GM12878 (cell line): ENCODE data around the gene AK4. TPM values are rescaled to one million over a fixed set of nuclear protein-coding genes. Genes with fewer than 3 reads are reported as not detected.

Source experiments
- ATAC-seq: fragments of 200-7000 bp; cut with Tn5 transposase; 3 replicates; pipeline ENCODE4 v1.9.1; 2020; ENCODE audit warnings: mild to moderate bottlenecking, moderate library complexity
- BruUV-seq: library from RNA; stranded (reverse); fragments of 400-500 nt; replicated peaks from 2 replicates; lab custom pipeline; 2021; lab: Mats Ljungman, UMichigan
- CTCF ChIA-PET: fragments of 300-600 bp; sonication (Branson Sonifier 250); formaldehyde crosslinking; extraction: SDS; loops from one replicate; lab custom pipeline; 2021; ENCODE audit warnings: inconsistent platforms; lab: Yijun Ruan, JAX
- POLR2A ChIA-PET: fragments of 350-600 bp; formaldehyde crosslinking; extraction: SDS; loops from one replicate; lab custom pipeline; 2021; ENCODE audit warnings: inconsistent platforms; lab: Charles Lee
- RAD21 ChIA-PET: fragments of 300-600 bp; sonication (Branson Sonifier 250); formaldehyde crosslinking; loops from one replicate; lab custom pipeline; 2023; ENCODE audit warnings: antibody characterized with exemption; ENCODE audit not compliant: unreplicated experiment; lab: Charles Lee
- SMC1A ChIA-PET: fragments of 300-600 bp; sonication (Branson Sonifier 250); formaldehyde crosslinking; loops from one replicate; lab custom pipeline; 2023; ENCODE audit not compliant: unreplicated experiment, uncharacterized antibody; lab: Charles Lee
- DNase-seq: peaks from one replicate; pipeline ENCODE4 v3.0.0-alpha.2; 2011; ENCODE audit warnings: low read depth, low spot score
- FAIRE-seq: peaks from 3 replicates; lab custom pipeline; 2011; peaks lifted over from hg19 to GRCh38; lab: Jason Lieb, UNC
- H2AFZ ChIP-seq: 2 replicates; pipeline ENCODE4 v1.6.0; 2011; ENCODE audit warnings: low read depth, low read length, control low read depth; ENCODE audit not compliant: control insufficient read depth
- H3K27ac ChIP-seq: 2 replicates; pipeline ENCODE4 v1.5.1; 2011; ENCODE audit warnings: control low read depth; ENCODE audit not compliant: control insufficient read depth, insufficient read depth
- H3K27me3 ChIP-seq, 2 experiments: replicated peaks in 1 of 2; 2 replicates each; pipeline versions ENCODE4 v1.6.0 to v1.6.1; 2011; ENCODE audit warnings: low read length in 1 of 2; ENCODE audit not compliant: control insufficient read depth in 2 of 2, insufficient read depth in 2 of 2
- H3K36me3 ChIP-seq, 2 experiments: 2 replicates each; pipeline ENCODE4 v1.5.1; 2011; ENCODE audit warnings: low read length in 1 of 2; ENCODE audit not compliant: control insufficient read depth in 2 of 2, insufficient read depth in 2 of 2
- H3K4me1 ChIP-seq: 2 replicates; pipeline ENCODE4 v1.6.1; 2011; ENCODE audit warnings: mild to moderate bottlenecking, low read length, moderate library complexity, mixed read lengths; ENCODE audit not compliant: control insufficient read depth, insufficient read depth
- H3K4me2 ChIP-seq: 2 replicates; pipeline ENCODE4 v1.6.0; 2011; ENCODE audit warnings: control low read depth; ENCODE audit not compliant: control insufficient read depth, insufficient read depth
- H3K4me3 ChIP-seq: fragments of 200-600 bp; sonication (generic); 2 replicates; pipeline ENCODE4 v1.5.1; 2016
- H3K79me2 ChIP-seq: 2 replicates; pipeline ENCODE4 v1.6.0; 2011; ENCODE audit warnings: low read length; ENCODE audit not compliant: control insufficient read depth, insufficient read depth
- H3K9ac ChIP-seq: 2 replicates; pipeline ENCODE4 v1.8.0; 2011; ENCODE audit warnings: low read length, control low read depth, mixed read lengths; ENCODE audit not compliant: control insufficient read depth, insufficient read depth
- H3K9me3 ChIP-seq: replicated peaks from 3 replicates; pipeline ENCODE4 v1.5.1; 2011; ENCODE audit warnings: mild to moderate bottlenecking, low read length; ENCODE audit not compliant: control insufficient read depth, insufficient read depth
- H4K20me1 ChIP-seq: 2 replicates; pipeline ENCODE4 v1.6.0; 2011; ENCODE audit not compliant: control insufficient read depth, insufficient read depth
- ASH2L ChIP-seq: fragments of 300-600, 200-600 bp; sonication (generic); IDR thresholded peaks from 2 replicates; pipeline ENCODE4 v1.6.1; 2017; ENCODE audit warnings: low read depth, mild to moderate bottlenecking, borderline replicate concordance
- CTCF ChIP-seq, 3 experiments: IDR thresholded peaks in 2 of 3; conservative IDR thresholded peaks in 1 of 3; 2 replicates each; pipeline ENCODE4 v1.5.1; 2011; ENCODE audit warnings: low read depth in 3 of 3, low read length in 3 of 3, mild to moderate bottlenecking in 3 of 3, control low read depth in 2 of 3, moderate library complexity in 2 of 3, inconsistent platforms in 1 of 3, mixed read lengths in 1 of 3; ENCODE audit not compliant: control insufficient read depth in 2 of 3, insufficient read depth in 1 of 3; ENCODE audit errors: extremely low read depth in 1 of 3
- FOS ChIP-seq: IDR thresholded peaks from 3 replicates; pipeline ENCODE4 v1.6.1; 2011; ENCODE audit warnings: borderline replicate concordance; ENCODE audit not compliant: insufficient read length; ENCODE audit errors: extremely low read depth
- HDAC6 ChIP-seq: fragments of 200-600 bp; sonication (generic); IDR thresholded peaks from one replicate; pipeline ENCODE4 v1.8.0; 2017; ENCODE audit warnings: antibody characterized with exemption; ENCODE audit not compliant: unreplicated experiment
- IKZF2 ChIP-seq, 2 experiments: fragments of 450-650 bp; IDR thresholded peaks; 2 replicates each; pipeline ENCODE4 v1.6.1; 2017; ENCODE audit warnings: mild to moderate bottlenecking in 2 of 2, moderate library complexity in 2 of 2
- MYB ChIP-seq: fragments of 150-350 bp; IDR thresholded peaks from 2 replicates; pipeline ENCODE4 v1.6.1; 2014; ENCODE audit warnings: mild to moderate bottlenecking, low read depth, low read length, borderline replicate concordance
- NFYB ChIP-seq: IDR thresholded peaks from 2 replicates; pipeline ENCODE4 v1.6.1; 2011; ENCODE audit warnings: low read depth, mild to moderate bottlenecking, low read length, improper control_type of control experiment, moderate library complexity; ENCODE audit not compliant: insufficient read depth
- PML ChIP-seq: IDR thresholded peaks from 2 replicates; pipeline ENCODE4 v1.6.1; 2012; ENCODE audit warnings: low read length, inconsistent platforms
- POU2F2 ChIP-seq: IDR thresholded peaks from 3 replicates; pipeline ENCODE4 v1.6.1; 2011; ENCODE audit warnings: low read depth, mild to moderate bottlenecking, low read length, borderline replicate concordance
- SMARCA5 ChIP-seq: fragments of 450-650 bp; IDR thresholded peaks from 2 replicates; pipeline ENCODE4 v1.6.1; 2017; ENCODE audit warnings: mild to moderate bottlenecking
- ZBED1 ChIP-seq: IDR thresholded peaks from 2 replicates; pipeline ENCODE4 v1.6.1; 2016; ENCODE audit warnings: borderline replicate concordance
- ZBTB4 ChIP-seq: fragments of 450-650 bp; formaldehyde crosslinking; IDR thresholded peaks from 2 replicates; pipeline ENCODE4 v1.4.0; 2022; ENCODE audit warnings: mild to moderate bottlenecking, moderate library complexity
- ZNF592 ChIP-seq: fragments of 450-650 bp; IDR thresholded peaks from 2 replicates; pipeline ENCODE4 v1.6.1; 2017; ENCODE audit warnings: mild to moderate bottlenecking, moderate library complexity
- WGBS: methylation state at CpG from one replicate; pipeline ENCODE4 v1.1.6; 2016; ENCODE audit warnings: low lambda C conversion rate; ENCODE audit not compliant: insufficient replicate concordance, insufficient coverage; ENCODE audit errors: missing lambda C conversion rate; 5-methylcytosine and 5-hydroxymethylcytosine counted together
- in situ Hi-C: fragments of 300-500 bp; cut with MboI; formaldehyde crosslinking; loops from 9 replicates; pipeline ENCODE4 v1.14.3; 2018; ENCODE audit warnings: mixed read lengths
- intact Hi-C: fragments of 100-400 bp; cut with micrococcal nuclease; formaldehyde crosslinking; loops from one replicate; pipeline ENCODE4 v1.14.2; 2022; ENCODE audit not compliant: unreplicated experiment
- polyA plus RNA-seq, 11 experiments: library from polyadenylated mRNA; depleted of rRNA in 4 of 11; unstranded in 6 of 11; stranded (reverse) in 5 of 11; fragments of >200 nt; fragmentation: Nextera tagmentation in 4 of 11; fragmentation: Illumina TruSeq in 1 of 11; extraction: Ambion mirVana in 4 of 11; extraction: Trizol in 1 of 11; gene quantifications; 1 replicate in 1 of 11; 2 replicates in 10 of 11; pipeline versions ENCODE4 v1.2.1 to v1.2.3, GENCODE V29; 2011 to 2016; ENCODE audit warnings: inconsistent platforms in 2 of 11, missing spikeins in 2 of 11, low read depth in 1 of 11
- total RNA-seq, 4 experiments: library from RNA; depleted of rRNA in 3 of 4; stranded (reverse); fragments of >200 nt in 3 of 4; fragmentation: Illumina TruSeq in 1 of 4; extraction: Trizol in 1 of 4; gene quantifications; 2 replicates each; pipeline versions ENCODE4 v1.2.1 to v1.2.3, GENCODE V29; 2013 to 2021

The AK4 gene
- total and polyA plus RNA-seq, 10 of the 15 experiments (the other 5 are each of a cell fraction or from before 2014, with no cell fraction given), result 23.9 to 161 (median 49.0) TPM

GRCh38 chr1:65278376-65279069, 130.5 kb downstream of the AK4 start:
- ChIA-PET POLR2A (no interaction called here), CTCF (no interaction called here)
- TF ChIP-seq CTCF (IDR thresholded peaks at IDR 0.05 in 2 of 3, conservative IDR thresholded peaks at IDR 0.05 in 1 of 3; ENCODE audit: control insufficient read depth in 2 of 3, extremely low read depth in 1 of 3, insufficient read depth in 1 of 3, low read depth in 3 of 3, low read length in 3 of 3) (no peak), SMARCA5 (no peak), NFYB (no peak), ZNF592 (no peak), ZBTB4 (CRISPR knock-in tag) (no peak), IKZF2 (IDR thresholded peaks at IDR 0.05) (no peak), POU2F2 (no peak), FOS (no peak), PML (no peak), MYB (no peak), ASH2L (no peak), HDAC6 (no peak), ZBED1 (no peak)

More at GRCh38 chr1:65278376-65279069, 130.5 kb downstream of the AK4 start:
- Histone ChIP-seq H3K79me2 (no peaks in the 10 kb centered on the region), H3K4me2 (no peak overlapping the region), H2AFZ (no peak overlapping the region), H4K20me1 (no peaks in the 10 kb centered on the region), H3K4me3 (no peak overlapping the region), H3K9ac (no peak overlapping the region), H3K27ac (no peak overlapping the region), H3K4me1 (no peaks in the 10 kb centered on the region), H3K36me3 (no peaks in the 10 kb centered on the region), H3K27me3 (no peaks in the 10 kb centered on the region; a peak in 1 of 4 replicates), H3K9me3 (no peaks in the 10 kb centered on the region)
- BruUV-seq, result no TSS peak
- FAIRE-seq (no peak), ATAC-seq (no peak), DNase-seq (no peak)
- SMC1A ChIA-PET, result no interaction called here
- 55% methylated on average over 5 of the region's 5 CpGs for WGBS
- intact Hi-C loops, result no loop called here
- RAD21 ChIA-PET, result no interaction called here
- in situ Hi-C loops, result no loop called here
